Panc1 (cell line): ENCODE data around the gene CHAC1.

Experiments
- POLR2AphosphoS5 ChIP-seq: IDR thresholded peaks from 2 replicates; pipeline ENCODE4 v1.6.1; 2012; ENCODE audit warnings: mild to moderate bottlenecking, low read depth, low read length, moderate library complexity
- SIN3A ChIP-seq: IDR thresholded peaks from 2 replicates; pipeline ENCODE4 v1.6.1; 2012; ENCODE audit warnings: low read depth, mild to moderate bottlenecking, low read length, moderate library complexity, borderline replicate concordance; ENCODE audit not compliant: insufficient read depth
- TCF7L2 ChIP-seq: IDR thresholded peaks from 2 replicates; pipeline ENCODE4 v1.6.1; 2011; ENCODE audit warnings: mild to moderate bottlenecking, low read depth, low read length, inconsistent platforms
- TF ChIP-seq, protein P1 (sequence below): fragments of 450-650 bp; IDR thresholded peaks from 2 replicates; pipeline ENCODE4 v1.5.1; 2017; ENCODE audit warnings: mild to moderate bottlenecking

DNA sequence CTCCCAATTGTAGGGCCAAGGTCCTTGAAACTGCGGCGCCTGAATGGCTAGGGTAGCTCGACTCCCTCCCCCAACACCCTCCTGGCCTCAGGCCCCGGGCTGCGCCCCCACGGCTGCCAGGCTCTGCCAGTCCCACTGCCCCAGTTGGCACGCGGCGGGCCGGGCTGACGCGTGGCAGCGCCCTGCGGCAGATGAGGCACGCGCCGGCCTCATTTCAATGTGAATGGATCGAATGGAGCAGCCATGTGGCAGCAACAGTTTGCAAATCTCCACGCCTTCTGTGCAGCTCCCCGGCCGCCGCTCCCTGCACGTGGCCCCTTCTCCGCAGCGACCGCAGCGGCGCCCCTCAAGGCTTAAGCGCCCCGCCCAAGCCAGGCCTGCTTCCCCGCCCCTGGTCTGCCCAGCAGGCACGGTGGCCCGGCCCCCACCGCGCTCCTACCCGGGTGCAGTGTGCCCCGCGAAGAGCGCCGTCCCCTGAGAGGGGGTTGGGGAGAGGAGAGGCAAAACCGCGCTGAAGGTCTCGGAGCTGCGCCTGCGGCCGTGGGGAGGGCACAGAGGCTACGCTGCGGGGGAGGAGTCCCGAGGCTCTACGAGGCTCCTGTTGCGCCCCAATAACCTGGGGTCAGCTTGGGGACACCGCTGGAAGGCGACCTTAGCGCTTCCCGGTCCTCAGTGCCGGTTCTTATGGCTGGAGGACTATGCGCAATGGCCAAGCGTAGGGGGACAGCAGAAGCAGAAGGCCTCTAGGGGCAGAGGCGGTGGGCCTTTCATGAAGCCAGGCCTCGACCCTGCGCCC is 27.2 kb upstream of the CHAC1 start:
- TF ChIP-seq, protein P1, sequence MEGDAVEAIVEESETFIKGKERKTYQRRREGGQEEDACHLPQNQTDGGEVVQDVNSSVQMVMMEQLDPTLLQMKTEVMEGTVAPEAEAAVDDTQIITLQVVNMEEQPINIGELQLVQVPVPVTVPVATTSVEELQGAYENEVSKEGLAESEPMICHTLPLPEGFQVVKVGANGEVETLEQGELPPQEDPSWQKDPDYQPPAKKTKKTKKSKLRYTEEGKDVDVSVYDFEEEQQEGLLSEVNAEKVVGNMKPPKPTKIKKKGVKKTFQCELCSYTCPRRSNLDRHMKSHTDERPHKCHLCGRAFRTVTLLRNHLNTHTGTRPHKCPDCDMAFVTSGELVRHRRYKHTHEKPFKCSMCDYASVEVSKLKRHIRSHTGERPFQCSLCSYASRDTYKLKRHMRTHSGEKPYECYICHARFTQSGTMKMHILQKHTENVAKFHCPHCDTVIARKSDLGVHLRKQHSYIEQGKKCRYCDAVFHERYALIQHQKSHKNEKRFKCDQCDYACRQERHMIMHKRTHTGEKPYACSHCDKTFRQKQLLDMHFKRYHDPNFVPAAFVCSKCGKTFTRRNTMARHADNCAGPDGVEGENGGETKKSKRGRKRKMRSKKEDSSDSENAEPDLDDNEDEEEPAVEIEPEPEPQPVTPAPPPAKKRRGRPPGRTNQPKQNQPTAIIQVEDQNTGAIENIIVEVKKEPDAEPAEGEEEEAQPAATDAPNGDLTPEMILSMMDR: no peak
- TF ChIP-seq POLR2AphosphoS5 (no peak), SIN3A (no peak), TCF7L2 (no peak)
